Adipose tissue (tissue), 3 donors: ENCODE data around the gene TAS2R46. TPM values are rescaled to one million over a fixed set of nuclear protein-coding genes. Genes with fewer than 3 reads are reported as not detected.
"Not testable (repeated sequence)": the region's sequence is repeated elsewhere in the genome, so short reads cannot be mapped to it uniquely, and the experiment has no call there.

Experiments used
- H3K27ac ChIP-seq: one replicate; pipeline ENCODE4 v1.5.1; 2013; ENCODE audit warnings: low read depth, low read length
- WGBS, 3 donors: extraction: QIAGEN DNeasy Blood & Tissue Kit; methylation state at CpG; one replicate each; pipeline ENCODE4 v1.1.7; 2013; 5-methylcytosine and 5-hydroxymethylcytosine counted together
- polyA plus RNA-seq, 3 donors: library from polyadenylated mRNA; stranded (reverse); fragments of 200-250 nt; gene quantifications; one replicate each; pipeline ENCODE4 v1.2.3, GENCODE V29; 2013
- donor health status: healthy with polysubstance abuse.
- donor health status: Bipolar disorder and iron deficiency.
- donor health status: healthy.

The TAS2R46 gene, protein sequence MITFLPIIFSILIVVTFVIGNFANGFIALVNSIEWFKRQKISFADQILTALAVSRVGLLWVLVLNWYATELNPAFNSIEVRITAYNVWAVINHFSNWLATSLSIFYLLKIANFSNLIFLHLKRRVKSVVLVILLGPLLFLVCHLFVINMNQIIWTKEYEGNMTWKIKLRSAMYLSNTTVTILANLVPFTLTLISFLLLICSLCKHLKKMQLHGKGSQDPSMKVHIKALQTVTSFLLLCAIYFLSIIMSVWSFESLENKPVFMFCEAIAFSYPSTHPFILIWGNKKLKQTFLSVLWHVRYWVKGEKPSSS
- not detected for polyA plus RNA-seq

DNA sequence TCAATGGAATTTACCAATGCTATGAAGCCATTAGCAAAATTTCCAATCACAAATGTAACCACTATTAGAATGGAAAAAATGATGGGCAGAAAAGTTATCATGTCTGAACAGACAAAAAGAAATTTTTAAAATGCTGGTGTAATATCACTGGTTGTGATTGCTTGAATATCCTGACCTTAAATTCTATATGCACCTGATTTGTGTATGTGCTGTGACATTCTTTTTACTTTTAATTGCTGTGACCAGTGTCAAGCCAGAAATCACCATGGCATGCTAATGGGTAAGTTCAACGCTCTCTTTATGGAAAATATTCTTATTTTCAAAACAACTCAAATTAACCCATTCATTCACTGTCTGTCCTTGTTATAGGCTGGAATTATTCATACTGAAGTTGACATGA, at the start of gene TAS2R46:
TAS2R46 (minus strand) TSS at position 101 of the 400 bp plus-strand sequence; CDS start at position 101, 0 bp downstream.
- not testable (repeated sequence) for H3K27ac ChIP-seq

DNA sequence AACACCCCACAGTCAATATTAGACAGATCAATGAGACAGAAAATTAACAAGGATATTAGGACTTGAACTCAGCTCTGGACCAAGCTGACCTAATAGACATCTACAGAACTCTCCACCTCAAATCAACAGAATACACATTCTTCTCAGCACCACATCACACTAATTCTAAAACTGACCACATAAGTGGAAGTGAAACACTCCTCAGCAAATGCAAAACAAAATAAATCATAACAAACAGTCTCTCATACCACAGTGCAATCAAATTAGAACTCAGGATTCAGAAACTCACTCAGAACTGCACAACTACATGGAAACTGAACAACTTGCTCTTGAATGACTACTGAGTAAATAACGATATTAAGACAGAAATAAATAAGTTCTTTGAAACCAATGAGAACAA, 49.1 kb upstream of the TAS2R46 start:
- H3K27ac ChIP-seq: not testable (repeated sequence)
- WGBS, 3 donors: 92 to 97% (median 95%) methylated on average over 1 of the region's 1 CpG

More for the DNA sequence above, at the start of gene TAS2R46:
- 89 to 100% (median 95%) methylated on average over 1 of the region's 1 CpG for WGBS, 3 donors

DNA sequence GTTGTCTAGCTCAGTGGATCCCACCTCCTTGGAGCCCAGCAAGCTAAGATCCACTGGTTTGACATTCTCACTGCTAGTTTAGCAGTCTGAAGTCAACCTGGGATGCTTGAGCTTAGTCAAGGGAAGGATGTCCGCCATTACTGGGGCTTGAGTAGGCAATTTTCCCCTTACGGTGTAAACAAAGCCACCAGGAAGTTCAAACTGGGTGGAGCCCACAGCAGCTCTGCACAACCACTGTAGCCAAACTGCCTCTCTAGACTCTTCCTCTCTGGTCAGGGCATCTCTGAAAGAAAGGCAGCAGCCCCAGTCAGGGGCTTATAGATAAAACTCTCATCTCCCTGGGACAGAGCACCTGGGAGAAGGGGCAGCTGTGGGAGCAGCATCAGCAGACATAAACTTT, 46.8 kb upstream of the TAS2R46 start:
- no peak overlapping the region for H3K27ac ChIP-seq
- 86 to 91% (median 88%) methylated on average over 2 of the region's 2 CpGs for WGBS, 3 donors

DNA sequence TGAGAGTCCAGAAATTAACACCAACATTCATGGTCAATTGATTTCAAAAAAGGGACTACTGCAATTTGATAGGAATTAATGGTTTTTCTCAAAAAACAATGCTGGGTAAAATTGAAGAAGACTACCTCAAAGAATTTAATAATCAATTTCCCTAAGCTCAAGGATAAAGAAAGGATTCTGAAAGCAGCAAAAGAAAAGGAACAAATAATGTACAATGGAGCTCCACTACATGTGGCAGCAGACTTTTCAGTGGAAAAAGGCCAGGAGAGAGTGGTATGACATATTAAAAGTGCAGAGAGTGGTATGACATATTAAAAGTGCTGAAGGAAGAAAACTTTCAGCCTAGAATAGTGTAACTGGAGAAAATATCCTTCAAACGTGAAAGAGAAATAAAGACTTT, 45.6 kb upstream of the TAS2R46 start:
- 76 to 90% (median 89%) methylated on average over 1 of the region's 1 CpG for WGBS, 3 donors

DNA sequence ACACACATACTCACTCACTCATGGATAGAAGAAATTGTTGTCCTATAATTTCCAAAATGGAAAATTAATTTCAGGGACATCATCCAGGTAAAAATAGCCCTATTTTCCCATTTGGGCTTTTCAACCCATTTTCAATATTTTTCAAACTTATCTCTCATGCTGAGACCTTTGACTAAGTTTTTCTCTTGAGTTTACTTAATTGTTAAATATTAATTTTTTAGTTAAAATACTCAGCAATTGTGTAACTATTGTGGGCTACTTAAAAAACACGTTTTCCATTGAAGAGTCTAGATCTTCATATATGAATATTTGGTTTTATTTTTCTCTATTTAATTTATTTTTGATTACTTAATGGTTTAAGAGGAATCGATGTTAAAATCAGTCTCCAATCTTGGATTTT, 44.2 kb upstream of the TAS2R46 start:
- 76 to 96% (median 96%) methylated on average over 2 of the region's 2 CpGs for WGBS, 3 donors
- no peak overlapping the region for H3K27ac ChIP-seq

More for the DNA sequence above, 45.6 kb upstream of the TAS2R46 start:
- H3K27ac ChIP-seq: no peak overlapping the region

DNA sequence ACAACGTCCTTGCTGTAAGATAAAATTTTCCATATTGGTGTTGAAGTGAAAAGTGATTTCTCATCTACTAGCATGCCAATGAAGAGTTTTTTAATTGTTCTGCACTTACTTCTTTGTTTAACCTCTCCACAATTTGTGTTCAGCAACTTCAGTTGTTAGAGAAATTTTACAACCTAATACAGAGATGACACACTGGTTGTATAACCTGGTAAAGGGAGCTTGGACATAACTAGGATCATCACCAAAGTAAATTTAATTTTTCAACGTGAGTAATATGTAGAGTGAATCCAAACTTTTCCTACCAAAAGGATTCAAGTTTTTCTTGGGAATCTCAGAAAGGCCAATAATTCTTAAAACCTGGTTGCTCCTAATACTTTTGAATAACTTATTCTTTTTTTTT, 43.5 kb upstream of the TAS2R46 start:
- WGBS, 3 donors: 46 to 74% (median 59%) methylated on average over 2 of the region's 2 CpGs
- no peak overlapping the region for H3K27ac ChIP-seq

DNA sequence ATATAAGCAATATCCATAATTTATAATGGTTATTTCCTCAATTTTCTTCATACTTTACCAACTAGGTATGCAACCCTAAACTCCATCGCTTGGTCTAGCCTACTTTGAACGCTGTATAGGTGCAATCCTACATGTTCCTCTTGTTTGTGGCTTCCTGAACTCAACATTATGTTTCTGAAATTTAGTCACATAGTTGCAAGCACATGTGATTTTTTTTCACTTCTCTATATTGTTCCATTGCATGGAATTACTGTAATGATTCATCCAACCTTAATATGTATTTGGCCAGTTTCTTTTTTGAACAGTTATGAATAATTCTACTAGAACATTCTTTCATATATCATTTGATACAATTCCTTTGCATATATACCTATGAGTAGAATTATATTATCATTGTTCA, 32.8 kb upstream of the TAS2R46 start:
- not testable (repeated sequence) for H3K27ac ChIP-seq
- WGBS, 3 donors: no CpG with 5 or more reads among the region's 2 CpGs

DNA sequence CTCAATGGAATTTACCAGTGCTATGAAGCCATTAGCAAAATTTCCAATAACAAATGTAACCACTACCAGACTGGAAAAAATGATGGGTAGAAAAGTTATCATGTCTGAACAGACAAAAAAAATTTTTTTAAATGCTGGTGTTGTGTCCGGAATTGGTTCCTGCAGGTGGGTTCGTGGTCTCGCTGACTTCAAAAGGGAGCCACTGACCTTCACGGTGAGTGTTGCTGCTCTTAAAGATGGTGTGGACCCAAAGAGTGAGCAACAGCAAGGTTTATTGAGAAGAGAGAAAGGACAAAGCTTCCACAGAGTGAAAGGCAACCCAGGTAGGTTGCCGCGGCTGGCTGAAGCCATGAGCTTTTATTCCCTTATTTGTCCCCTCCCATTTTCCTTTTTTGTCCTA, 30.0 kb upstream of the TAS2R46 start, which contains the start of gene TAS2R43:
TAS2R43 (minus strand) TSS at position 186 of the 400 bp plus-strand sequence; CDS start at position 102, 84 bp downstream.
- H3K27ac ChIP-seq: no peak within 1 kb of the TSS
- 87 to 100% (median 95%) methylated on average over 3 to 6 of the region's 6 CpGs for WGBS, 3 donors

DNA sequence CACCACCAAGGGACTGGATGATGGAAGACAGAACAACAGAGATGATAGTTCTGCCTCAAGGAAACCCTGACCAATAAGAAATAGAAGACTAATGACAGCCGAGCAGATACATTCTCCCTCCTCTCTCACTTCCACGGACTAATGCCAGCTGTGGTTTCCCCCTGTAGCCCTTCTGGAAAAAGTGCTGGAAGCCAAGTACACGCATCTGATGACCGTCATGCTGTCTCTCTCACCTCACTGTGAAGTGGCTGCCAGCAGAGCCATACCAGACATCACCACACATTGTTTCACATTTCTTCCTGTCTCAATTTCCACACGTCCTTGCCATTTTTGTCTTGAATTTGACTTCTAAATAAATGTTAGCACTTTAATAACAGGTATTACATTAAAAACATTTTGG, 27.2 kb upstream of the TAS2R46 start:
- no peak overlapping the region for H3K27ac ChIP-seq
- 0 to 95% (median 80%) methylated on average over 1 to 5 of the region's 5 CpGs for WGBS, 3 donors

DNA sequence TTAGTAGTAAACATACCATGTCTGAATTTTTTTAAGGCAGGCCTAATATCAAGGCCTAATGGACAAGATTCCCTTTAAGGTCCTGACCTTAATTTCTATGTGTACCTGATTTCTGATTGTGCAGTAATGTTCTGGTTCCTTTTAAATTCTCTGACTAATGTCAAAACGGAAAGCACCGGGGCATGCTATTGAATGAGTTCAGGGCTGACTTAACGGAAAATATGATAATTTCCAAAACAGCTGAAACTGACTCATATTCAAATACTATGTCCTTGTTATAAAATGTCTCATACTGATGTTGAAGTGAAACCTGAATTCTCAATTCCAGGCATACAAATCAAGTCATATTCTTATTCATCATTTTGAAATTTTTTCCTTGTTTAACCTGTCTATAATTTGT, 23.3 kb upstream of the TAS2R46 start:
- H3K27ac ChIP-seq: no peak overlapping the region
- 86 to 97% methylated on average over 3 of the region's 3 CpGs; no CpG with 5 or more reads in 1 of the 3 donors for WGBS, 3 donors

DNA sequence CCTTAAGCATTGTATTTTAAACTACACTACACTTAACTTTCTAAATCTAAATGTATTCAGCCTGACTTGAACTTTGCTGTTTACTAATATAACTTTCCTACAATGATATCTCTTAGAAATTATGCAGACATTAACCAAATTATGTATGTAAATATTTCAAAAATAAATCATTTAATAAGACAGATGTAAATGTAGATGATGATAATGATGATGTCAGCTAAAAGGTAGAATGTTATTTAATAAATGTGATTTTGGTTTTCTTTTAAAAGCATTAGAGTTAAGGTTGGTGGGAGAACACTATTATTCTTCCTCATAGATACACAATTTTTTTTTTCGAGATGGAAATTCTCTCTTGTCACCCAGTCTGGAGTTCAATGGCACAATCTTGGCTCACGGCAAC, 19.9 kb upstream of the TAS2R46 start:
- 92 to 100% methylated on average over 2 of the region's 2 CpGs; no CpG with 5 or more reads in 1 of the 3 donors for WGBS, 3 donors
- no peak overlapping the region for H3K27ac ChIP-seq

DNA sequence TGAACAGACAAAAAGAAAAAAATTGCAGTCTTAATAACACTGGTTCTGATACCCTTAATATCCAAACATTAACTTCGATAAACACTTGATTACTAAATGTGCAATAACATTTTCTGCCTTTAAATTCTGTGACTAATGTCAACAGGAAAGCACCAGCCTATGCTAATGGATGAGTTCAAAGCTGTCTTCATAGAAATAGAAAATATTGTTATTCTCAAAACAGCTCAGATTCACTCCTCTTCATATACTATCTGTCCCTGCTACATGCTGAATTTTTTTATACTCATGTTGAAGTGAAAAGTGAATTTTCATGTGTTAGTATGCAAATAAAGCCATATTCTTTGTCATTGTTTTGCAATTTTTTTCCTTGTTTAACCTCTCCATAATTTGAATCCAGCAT, 16.2 kb upstream of the TAS2R46 start:
- WGBS, 3 donors: 94 to 100% (median 100%) methylated on average over 1 of the region's 1 CpG
- H3K27ac ChIP-seq: no peak overlapping the region

DNA sequence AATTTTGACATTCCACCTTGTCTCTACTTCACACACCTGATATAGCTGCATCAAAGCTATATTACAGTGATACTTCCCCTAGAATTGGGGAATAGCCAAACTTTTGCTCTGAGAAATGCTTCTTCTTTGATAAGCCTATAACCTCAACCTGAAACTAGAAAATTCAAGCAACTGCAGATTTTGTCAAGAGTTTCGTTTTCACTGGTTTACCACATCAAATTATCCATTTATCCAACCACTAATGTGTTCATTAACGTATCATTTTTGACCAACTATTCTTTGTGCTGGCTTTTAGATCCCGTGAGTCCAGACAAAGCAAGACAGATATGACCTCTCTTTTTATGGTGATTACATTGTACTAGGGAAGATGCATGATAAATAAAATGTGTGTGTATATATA, 13.5 kb upstream of the TAS2R46 start:
- WGBS, 3 donors: 0 to 82% (median 75%) methylated on average over 2 to 3 of the region's 3 CpGs
- no peak overlapping the region for H3K27ac ChIP-seq

DNA sequence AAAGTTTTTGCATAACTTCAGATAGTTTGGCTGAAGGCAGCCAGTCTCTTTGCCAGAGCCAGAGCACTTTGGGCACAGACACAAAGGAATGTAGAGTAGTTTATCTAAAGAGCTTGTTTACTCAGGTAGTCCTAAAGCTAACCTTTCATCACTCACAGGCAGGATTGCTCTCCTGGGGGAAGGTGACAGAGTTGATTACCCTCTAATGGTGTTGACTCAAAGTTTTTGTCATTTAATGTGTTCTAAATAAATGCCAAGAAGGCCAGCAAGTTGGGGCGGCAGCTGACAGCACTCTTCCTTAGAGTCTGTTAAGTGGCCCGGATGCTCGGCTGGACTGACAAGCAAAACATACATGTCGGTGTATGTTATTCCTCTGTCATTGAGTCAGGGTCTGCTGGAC, 9.3 kb upstream of the TAS2R46 start:
- no peak overlapping the region for H3K27ac ChIP-seq
- WGBS, 3 donors: 46 to 65% (median 48%) methylated on average over 4 of the region's 4 CpGs

DNA sequence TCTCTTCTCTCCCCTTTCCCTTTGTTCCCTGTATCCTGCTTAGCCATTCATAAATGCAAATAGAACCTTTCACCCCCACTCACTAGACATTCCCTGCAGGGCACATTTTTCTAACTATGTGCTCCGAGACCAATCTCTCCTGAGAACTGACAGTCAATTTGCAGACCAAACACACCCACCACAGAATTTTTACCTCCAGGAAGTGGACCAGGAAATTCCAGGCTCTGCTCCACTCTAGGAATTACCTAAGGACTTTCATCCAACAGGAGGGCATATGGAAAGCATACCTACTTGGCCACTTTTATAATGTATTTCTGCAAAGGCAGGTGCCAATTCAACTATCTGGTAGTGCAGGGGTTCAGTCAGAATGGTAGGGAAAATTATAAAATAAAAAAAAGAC, 8.9 kb upstream of the TAS2R46 start:
- 65 to 86% methylated on average over 1 of the region's 1 CpG; no CpG with 5 or more reads in 1 of the 3 donors for WGBS, 3 donors
- no peak overlapping the region for H3K27ac ChIP-seq

DNA sequence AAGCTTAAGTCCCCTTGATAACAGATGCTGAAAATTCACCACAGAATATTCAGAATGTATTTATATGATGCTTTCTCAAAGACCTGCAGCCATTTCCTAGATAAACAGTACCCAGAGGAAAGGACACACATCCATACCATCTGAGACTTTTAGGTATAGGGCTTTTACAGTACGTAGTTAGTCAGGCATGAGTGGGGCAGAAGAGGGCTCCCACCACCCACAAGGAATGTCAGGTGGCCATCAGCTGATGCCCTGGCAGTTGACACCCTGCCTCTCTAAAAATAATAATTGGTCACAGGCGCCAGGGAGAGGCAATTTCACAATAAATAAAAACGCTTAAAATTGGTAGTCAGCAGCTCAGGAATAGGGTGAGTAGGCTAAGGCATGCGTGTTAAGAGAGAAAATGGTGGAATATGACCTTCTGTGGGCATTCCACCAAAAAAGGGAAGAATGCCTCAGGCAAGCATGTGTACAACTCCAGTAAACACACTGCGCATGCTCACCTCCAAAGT, 7.8 kb upstream of the TAS2R46 start:
- WGBS, 3 donors: 78 to 90% (median 87%) methylated on average over 5 of the region's 5 CpGs
- H3K27ac ChIP-seq: no peak overlapping the region

DNA sequence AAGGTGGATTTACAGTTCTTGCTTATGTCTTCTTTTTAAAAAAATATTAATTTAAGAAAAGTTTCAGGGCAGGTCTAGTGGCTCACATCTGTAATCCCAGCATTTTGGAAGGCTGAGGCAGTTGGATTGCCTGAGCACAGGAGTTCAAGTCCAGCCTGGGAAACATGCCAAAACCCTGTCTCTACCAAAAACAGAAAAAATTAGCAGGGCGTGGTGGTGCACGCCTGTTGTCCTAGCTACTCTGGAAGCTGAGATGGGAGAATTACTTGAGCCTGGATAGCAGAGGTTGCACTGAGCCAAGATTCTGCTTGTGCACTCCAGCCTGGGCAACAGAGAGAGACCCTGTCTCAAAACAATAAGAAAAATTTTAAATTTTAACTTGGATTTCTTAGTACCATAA, 5.4 kb upstream of the TAS2R46 start:
- WGBS, 3 donors: 27 to 68% (median 34%) methylated on average over 2 of the region's 2 CpGs
- H3K27ac ChIP-seq: no peak overlapping the region

DNA sequence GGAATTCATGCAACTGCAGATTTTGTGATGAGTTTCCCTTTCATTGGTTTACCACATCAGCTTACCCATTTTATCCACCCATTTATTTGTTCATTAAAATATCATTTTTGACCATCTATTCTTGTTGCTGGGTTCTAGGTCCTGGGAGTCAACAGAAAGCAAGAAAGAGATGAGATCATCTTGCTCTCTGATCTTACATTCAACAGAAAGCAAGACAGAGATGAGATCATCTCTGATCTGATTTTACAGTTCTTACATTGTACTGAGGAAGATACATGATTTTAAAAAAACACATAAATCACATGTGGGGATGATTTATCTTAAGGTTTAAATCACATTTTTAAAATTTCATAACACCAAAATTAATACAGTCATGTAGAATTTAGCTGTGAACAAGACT, 2.3 kb downstream of the TAS2R46 start:
- no peak overlapping the region for H3K27ac ChIP-seq

DNA sequence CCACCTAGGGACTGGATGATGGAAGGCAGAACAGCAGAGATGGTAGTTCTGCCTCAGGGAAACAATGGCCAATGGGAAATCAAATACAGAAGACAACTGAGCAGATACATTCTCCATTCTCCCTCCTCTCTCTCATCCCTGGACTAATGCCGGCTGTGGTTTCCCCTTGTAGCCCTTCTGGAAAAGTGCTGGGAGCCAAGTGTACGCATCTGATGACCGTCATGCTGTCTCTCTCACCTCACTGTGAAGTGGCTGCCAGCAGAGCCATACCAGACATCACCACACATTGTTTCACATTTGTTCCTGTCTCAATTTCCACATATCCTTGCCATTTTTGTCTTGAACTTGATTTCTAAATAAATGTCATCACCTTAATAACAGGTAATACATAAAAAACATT, 3.1 kb downstream of the TAS2R46 start:
- WGBS, 3 donors: 90 to 92% (median 91%) methylated on average over 3 of the region's 3 CpGs
- H3K27ac ChIP-seq: no peak overlapping the region

DNA sequence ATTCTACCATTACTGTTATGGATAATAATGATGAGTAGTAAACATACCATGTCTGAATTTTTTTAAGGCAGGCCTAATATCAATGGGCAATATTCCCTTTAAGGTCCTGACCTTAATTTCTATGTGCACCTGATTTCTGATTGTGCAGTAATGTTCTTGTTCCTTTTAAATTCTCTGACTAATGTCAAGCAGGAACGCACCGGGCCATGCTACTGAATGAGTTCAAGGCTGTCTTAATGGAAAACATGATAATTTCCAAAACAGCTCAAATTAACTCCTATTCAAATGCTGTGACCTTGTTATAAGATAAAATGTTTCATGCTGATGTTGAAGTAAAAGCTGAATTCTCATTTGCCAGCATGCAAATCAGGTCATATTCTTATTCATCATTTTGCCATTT, 6.8 kb downstream of the TAS2R46 start:
- WGBS, 3 donors: 58 to 97% (median 95%) methylated on average over 2 of the region's 2 CpGs
- no peak overlapping the region for H3K27ac ChIP-seq
